Transverse colon (tissue), 3 donors: ENCODE data around the gene ASB1.

Experiments
- EP300 ChIP-seq: sonication (generic); formaldehyde crosslinking; IDR thresholded peaks from one replicate; pipeline ENCODE4 v1.6.1; 2017; ENCODE audit warnings: antibody characterized with exemption, low read depth
- POLR2A ChIP-seq: fragments of 450-650 bp; IDR thresholded peaks from one replicate; pipeline ENCODE4 v1.6.1; 2016; ENCODE audit warnings: antibody characterized with exemption, mild to moderate bottlenecking, moderate library complexity
- TF ChIP-seq, protein P1 (sequence below), 5 experiments: fragments of 200-600 bp in 3 of 5; fragments of 450-650 bp in 2 of 5; sonication (generic) in 3 of 5; IDR thresholded peaks; 1 replicate in 2 of 5; 2 replicates in 3 of 5; pipeline ENCODE4 v1.5.1; 2016 to 2017; ENCODE audit warnings: antibody characterized with exemption in 5 of 5, inconsistent platforms in 3 of 5, mild to moderate bottlenecking in 2 of 5, moderate library complexity in 1 of 5

- TF ChIP-seq, protein P1, sequence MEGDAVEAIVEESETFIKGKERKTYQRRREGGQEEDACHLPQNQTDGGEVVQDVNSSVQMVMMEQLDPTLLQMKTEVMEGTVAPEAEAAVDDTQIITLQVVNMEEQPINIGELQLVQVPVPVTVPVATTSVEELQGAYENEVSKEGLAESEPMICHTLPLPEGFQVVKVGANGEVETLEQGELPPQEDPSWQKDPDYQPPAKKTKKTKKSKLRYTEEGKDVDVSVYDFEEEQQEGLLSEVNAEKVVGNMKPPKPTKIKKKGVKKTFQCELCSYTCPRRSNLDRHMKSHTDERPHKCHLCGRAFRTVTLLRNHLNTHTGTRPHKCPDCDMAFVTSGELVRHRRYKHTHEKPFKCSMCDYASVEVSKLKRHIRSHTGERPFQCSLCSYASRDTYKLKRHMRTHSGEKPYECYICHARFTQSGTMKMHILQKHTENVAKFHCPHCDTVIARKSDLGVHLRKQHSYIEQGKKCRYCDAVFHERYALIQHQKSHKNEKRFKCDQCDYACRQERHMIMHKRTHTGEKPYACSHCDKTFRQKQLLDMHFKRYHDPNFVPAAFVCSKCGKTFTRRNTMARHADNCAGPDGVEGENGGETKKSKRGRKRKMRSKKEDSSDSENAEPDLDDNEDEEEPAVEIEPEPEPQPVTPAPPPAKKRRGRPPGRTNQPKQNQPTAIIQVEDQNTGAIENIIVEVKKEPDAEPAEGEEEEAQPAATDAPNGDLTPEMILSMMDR (IDR thresholded peaks at IDR 0.05) = no peak
- TF ChIP-seq POLR2A = no peak
- no peak for TF ChIP-seq EP300
Observed at GRCh38 chr2:238406221-238406997, 20.3 kb upstream of the ASB1 start.
